Lower leg skin (tissue), 4 donors: ENCODE measurements around the gene DHRS1. TPM values are rescaled to one million over a fixed set of nuclear protein-coding genes. Genes with fewer than 3 reads are reported as not detected.

Experiments used
- DNase-seq, 2 donors: peaks; one replicate each; pipeline ENCODE4 v3.0.0-alpha.2; 2019; ENCODE audit warnings: low spot score in 2 of 2
- H3K4me3 ChIP-seq: fragments of 200-600 bp; sonication (generic); 2 replicates; pipeline ENCODE4 v1.5.1; 2017; ENCODE audit warnings: mild to moderate bottlenecking, low read depth; ENCODE audit not compliant: poor library complexity, severe bottlenecking
- POLR2A ChIP-seq, 2 donors: fragments of 450-650 bp; IDR thresholded peaks; one replicate each; pipeline ENCODE4 v1.6.1; 2016 to 2017; ENCODE audit warnings: antibody characterized with exemption in 2 of 2, mild to moderate bottlenecking in 1 of 2, moderate library complexity in 1 of 2
- WGBS, 2 donors: methylation state at CpG; one replicate each; pipeline ENCODE4 v1.1.5; 2018; 5-methylcytosine and 5-hydroxymethylcytosine counted together
- intact Hi-C: fragments of 100-400 bp; cut with DNase I; formaldehyde crosslinking; loops from one replicate; pipeline ENCODE4 v1.15.0; 2023; ENCODE audit warnings: low total_unique reads
- total RNA-seq, 4 donors: library from RNA; depleted of rRNA; stranded (reverse); fragments of >200 nt; gene quantifications; one replicate each; pipeline ENCODE4 v1.1.0, GENCODE V29; 2016
- TF ChIP-seq, protein P1 (sequence below), 3 donors: fragments of 450-650 bp; IDR thresholded peaks; one replicate each; pipeline ENCODE4 v1.5.1; 2016; ENCODE audit warnings: antibody characterized with exemption in 3 of 3, mild to moderate bottlenecking in 3 of 3, moderate library complexity in 2 of 3

Gene DHRS1
- total RNA-seq, 4 donors from 2014 or later = 55.0 to 112 (median 90.6) TPM

GRCh38 chr14:24291446-24292117 lies 8.0 kb downstream of the DHRS1 start:
- TF ChIP-seq POLR2A (IDR thresholded peaks at IDR 0.05) = no peak
- TF ChIP-seq, protein P1, sequence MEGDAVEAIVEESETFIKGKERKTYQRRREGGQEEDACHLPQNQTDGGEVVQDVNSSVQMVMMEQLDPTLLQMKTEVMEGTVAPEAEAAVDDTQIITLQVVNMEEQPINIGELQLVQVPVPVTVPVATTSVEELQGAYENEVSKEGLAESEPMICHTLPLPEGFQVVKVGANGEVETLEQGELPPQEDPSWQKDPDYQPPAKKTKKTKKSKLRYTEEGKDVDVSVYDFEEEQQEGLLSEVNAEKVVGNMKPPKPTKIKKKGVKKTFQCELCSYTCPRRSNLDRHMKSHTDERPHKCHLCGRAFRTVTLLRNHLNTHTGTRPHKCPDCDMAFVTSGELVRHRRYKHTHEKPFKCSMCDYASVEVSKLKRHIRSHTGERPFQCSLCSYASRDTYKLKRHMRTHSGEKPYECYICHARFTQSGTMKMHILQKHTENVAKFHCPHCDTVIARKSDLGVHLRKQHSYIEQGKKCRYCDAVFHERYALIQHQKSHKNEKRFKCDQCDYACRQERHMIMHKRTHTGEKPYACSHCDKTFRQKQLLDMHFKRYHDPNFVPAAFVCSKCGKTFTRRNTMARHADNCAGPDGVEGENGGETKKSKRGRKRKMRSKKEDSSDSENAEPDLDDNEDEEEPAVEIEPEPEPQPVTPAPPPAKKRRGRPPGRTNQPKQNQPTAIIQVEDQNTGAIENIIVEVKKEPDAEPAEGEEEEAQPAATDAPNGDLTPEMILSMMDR (IDR thresholded peaks at IDR 0.05) = no peak
- intact Hi-C loops = no loop called here
- no peak overlapping the region for H3K4me3 ChIP-seq
- WGBS, 2 donors = 84 to 93% methylated on average over 3 of the region's 3 CpGs
- DNase-seq = no peak

- no peak for DNase-seq
- intact Hi-C loops = no loop called here
- TF ChIP-seq, protein P1 (IDR thresholded peaks at IDR 0.05) = no peak
- no peak for TF ChIP-seq POLR2A (IDR thresholded peaks at IDR 0.05)
- H3K4me3 ChIP-seq = no peak overlapping the region
- WGBS, 2 donors = 77 to 91% methylated on average over 9 of the region's 9 CpGs
Observed at GRCh38 chr14:24290746-24291145, 8.8 kb downstream of the DHRS1 start.

DNA sequence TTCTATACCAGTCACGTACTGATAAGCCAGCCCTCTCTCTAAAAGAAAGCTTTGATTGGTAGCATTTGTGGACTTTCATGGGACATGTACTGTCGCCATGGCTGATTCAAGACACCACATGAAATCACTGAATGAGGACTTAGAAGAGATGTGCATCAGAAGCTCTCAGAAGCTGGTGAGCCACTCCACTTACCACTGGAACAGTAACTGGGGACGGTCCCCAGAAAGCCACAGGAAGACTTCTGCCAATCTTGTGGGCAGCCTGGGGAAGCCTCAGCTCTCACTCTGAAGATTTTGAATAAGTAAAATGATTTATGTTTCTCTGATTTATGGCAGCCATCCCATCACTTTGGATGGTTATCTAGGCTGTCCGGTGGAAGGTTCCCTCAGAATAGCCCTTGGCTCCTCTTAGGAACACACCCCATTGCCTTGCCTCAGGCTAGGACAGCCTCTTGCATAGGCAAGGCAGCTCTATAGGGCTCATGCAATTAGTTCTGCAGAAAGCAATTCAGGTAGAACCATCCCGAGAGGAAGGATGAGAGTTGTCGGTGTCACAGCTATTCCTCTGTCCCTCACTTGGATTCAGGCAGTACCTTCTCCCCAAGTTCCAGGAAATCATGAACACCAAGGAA lies 9.8 kb downstream of the DHRS1 start:
- WGBS, 2 donors = 73 to 87% methylated on average over 6 of the region's 6 CpGs
- intact Hi-C loops = no loop called here
- DNase-seq = no peak
- TF ChIP-seq POLR2A (IDR thresholded peaks at IDR 0.05) = no peak
- TF ChIP-seq, protein P1 (IDR thresholded peaks at IDR 0.05) = no peak
- H3K4me3 ChIP-seq = no peak overlapping the region

DNA sequence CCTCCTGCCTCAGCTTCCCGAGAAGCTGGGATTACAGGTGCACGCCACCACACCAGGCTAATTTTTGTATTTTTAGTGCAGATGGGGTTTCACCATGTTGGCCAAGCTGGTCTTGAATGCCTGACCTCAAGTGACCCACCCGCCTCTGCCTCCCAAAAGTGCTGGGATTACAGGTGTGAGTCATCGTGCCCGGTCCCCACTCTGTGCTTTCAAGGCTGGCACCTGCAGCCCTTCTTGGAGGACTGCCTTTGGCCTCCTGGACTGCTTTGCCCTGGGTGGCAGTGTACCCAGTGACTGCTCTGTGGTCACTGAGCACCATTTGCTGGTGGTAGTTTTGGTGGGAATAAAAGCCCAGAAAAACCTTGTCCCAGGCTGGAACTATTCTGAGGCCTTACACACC lies 12.6 kb downstream of the DHRS1 start:
- no peak for TF ChIP-seq POLR2A (IDR thresholded peaks at IDR 0.05)
- TF ChIP-seq, protein P1 (IDR thresholded peaks at IDR 0.05) = no peak
- WGBS, 2 donors = 98% methylated on average over 5 of the region's 5 CpGs
- DNase-seq = no peak
- intact Hi-C loops = no loop called here
- H3K4me3 ChIP-seq = no peak overlapping the region

- DNase-seq = no peak
- intact Hi-C loops = no loop called here
- no peak overlapping the region for H3K4me3 ChIP-seq
- no peak for TF ChIP-seq POLR2A (IDR thresholded peaks at IDR 0.05)
- WGBS, 2 donors = 45 to 55% methylated on average over 4 of the region's 4 CpGs
Observed at GRCh38 chr14:24285351-24285750, 14.2 kb downstream of the DHRS1 start.

GRCh38 chr14:24284501-24285035 lies 15.0 kb downstream of the DHRS1 start:
- no peak overlapping the region for H3K4me3 ChIP-seq
- WGBS, 2 donors = 58 to 65% methylated on average over 11 of the region's 11 CpGs
- no peak for DNase-seq
- intact Hi-C loops = no loop called here
- TF ChIP-seq POLR2A (IDR thresholded peaks at IDR 0.05) = no peak
- TF ChIP-seq, protein P1 (IDR thresholded peaks at IDR 0.05) = no peak
